ENCODE data around the gene AFF2.

Gene AFF2

GRCh38 chrX:148556498-148556897 lies 56.1 kb downstream of the AFF2 start:
- TF ChIP-seq, protein P1, sequence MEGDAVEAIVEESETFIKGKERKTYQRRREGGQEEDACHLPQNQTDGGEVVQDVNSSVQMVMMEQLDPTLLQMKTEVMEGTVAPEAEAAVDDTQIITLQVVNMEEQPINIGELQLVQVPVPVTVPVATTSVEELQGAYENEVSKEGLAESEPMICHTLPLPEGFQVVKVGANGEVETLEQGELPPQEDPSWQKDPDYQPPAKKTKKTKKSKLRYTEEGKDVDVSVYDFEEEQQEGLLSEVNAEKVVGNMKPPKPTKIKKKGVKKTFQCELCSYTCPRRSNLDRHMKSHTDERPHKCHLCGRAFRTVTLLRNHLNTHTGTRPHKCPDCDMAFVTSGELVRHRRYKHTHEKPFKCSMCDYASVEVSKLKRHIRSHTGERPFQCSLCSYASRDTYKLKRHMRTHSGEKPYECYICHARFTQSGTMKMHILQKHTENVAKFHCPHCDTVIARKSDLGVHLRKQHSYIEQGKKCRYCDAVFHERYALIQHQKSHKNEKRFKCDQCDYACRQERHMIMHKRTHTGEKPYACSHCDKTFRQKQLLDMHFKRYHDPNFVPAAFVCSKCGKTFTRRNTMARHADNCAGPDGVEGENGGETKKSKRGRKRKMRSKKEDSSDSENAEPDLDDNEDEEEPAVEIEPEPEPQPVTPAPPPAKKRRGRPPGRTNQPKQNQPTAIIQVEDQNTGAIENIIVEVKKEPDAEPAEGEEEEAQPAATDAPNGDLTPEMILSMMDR (IDR thresholded peaks at IDR 0.05; ENCODE audit: insufficient read depth, low read depth, low read length, missing control alignments) = no peak
- H3K4me3 ChIP-seq (ENCODE audit: low read length) = no peak overlapping the region
- DNase-seq (ENCODE audit: low read depth) = no peak

DNA sequence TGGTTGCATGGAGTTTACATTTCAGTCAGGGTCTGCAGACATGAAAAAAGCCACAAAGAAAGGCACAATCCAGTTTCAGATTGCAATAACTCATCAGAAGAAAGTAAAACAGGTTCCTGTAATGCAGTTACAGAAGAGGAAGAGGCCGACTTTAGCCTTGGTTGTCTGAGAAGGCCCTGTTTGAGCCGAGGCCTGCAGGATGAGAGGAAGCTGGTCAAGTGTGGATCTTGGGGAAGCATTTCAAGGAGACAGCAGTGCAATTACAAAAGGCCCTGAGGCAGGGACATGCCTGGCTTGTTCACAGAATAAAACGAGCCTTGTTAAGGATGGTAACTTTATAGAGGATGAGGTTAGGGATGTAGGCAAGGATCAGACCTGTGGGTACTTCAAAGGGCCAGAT lies 62.4 kb downstream of the AFF2 start:
- no peak for DNase-seq (ENCODE audit: low read depth)
- TF ChIP-seq, protein P1 (IDR thresholded peaks at IDR 0.05; ENCODE audit: insufficient read depth, low read depth, low read length, missing control alignments) = no peak
- no peak overlapping the region for H3K4me3 ChIP-seq (ENCODE audit: low read length)

- H3K4me3 ChIP-seq (ENCODE audit: low read length) = no peak overlapping the region
- DNase-seq (ENCODE audit: low read depth) = no peak
- TF ChIP-seq, protein P1 (IDR thresholded peaks at IDR 0.05; ENCODE audit: insufficient read depth, low read depth, low read length, missing control alignments) = no peak
Measured at GRCh38 chrX:148567229-148567628, 66.8 kb downstream of the AFF2 start.

DNA sequence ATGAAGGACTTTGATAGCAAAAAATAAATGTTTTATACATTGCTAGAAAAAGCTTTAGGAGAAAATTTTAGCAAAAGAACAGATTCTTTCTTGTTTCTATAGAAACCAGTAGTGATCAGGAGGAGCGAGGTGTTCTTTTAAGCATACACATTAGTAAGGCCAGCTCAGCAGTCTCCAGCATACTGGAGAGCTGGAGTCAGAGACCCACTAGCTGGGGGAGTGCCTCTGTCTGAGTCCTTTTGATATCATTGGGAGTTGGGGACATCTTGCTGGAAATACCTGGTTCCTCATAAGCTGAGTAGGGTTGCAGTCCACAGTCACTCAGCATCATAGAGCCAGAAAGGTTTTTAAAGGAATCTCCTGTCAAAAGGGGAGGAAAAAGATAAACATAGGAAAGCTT lies 67.4 kb downstream of the AFF2 start:
- DNase-seq (ENCODE audit: low read depth) = no peak
- no peak overlapping the region for H3K4me3 ChIP-seq (ENCODE audit: low read length)
- TF ChIP-seq, protein P1 (IDR thresholded peaks at IDR 0.05; ENCODE audit: insufficient read depth, low read depth, low read length, missing control alignments) = no peak

DNA sequence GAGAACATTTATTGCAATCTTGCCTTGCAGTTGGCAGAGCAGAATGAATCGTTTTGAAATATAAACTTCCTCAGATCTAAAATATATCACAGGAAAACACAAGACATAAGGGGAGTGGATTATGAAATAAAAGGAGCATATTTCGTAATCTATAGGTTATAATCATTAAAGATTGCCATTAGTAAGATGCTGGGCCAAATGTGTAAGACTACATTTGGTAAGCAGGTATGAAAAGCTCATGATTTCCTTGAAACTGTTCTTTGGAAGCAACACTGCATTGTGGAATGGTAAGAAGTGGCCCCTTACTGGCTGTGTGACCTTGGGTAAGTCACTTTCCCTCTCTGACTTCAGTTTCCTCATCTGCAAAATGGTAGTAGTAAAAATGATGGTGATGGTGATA lies 68.3 kb downstream of the AFF2 start:
- no peak overlapping the region for H3K4me3 ChIP-seq (ENCODE audit: low read length)
- no peak for DNase-seq (ENCODE audit: low read depth)
- TF ChIP-seq, protein P1 (IDR thresholded peaks at IDR 0.05; ENCODE audit: insufficient read depth, low read depth, low read length, missing control alignments) = no peak

DNA sequence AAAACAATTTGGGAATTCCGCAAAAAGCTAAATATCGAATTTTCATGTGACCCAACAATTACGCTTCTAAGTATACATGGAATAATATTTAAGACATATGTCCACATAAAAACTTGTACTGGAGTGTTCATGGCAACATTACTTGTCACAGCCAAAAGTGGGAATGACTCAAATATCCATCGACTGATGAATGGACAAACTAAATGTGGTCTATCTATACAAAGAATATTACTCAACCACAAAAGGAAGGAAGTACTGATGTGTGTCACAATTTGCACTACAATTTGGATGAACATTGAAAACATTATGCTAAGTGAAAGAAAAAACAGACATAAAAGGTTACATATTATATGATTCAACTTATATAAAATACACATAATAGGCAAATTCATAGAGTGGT lies 71.9 kb downstream of the AFF2 start:
- H3K4me3 ChIP-seq (ENCODE audit: low read length) = no peak overlapping the region
- TF ChIP-seq, protein P1 (IDR thresholded peaks at IDR 0.05; ENCODE audit: insufficient read depth, low read depth, low read length, missing control alignments) = no peak
- no peak for DNase-seq (ENCODE audit: low read depth)

DNA sequence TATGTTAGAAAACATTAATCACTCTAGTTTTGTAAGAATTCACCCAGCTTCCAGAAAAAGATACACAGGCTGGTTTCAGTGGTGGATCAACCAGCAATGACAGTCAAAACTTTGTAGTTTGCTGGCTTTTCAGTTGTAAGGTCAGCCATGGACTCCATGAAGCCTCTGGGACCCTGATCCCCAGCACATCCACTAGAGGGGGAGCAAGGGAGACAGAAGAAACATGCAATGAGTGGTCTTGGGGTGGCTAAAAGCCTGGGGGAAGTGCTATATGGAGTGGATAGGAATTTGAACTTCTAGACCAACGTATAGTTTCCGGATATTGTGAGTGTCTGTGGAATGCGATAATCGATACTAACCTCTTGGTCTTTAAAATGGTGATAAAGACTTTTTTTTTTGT lies 72.7 kb downstream of the AFF2 start:
- DNase-seq (ENCODE audit: low read depth) = no peak
- TF ChIP-seq, protein P1 (IDR thresholded peaks at IDR 0.05; ENCODE audit: insufficient read depth, low read depth, low read length, missing control alignments) = no peak
- H3K4me3 ChIP-seq (ENCODE audit: low read length) = no peak overlapping the region
